Activated T-cell treated with anti-CD3 and anti-CD28 coated beads, Interleukin-2, amount 50 U/mL, for 48 hours (primary cell): ENCODE measurements around the gene CLEC18A.
"Not testable (repeated sequence)": the region's sequence is repeated elsewhere in the genome, so short reads cannot be mapped to it uniquely, and the experiment has no call there.

Experiments used
- DNase-seq, 2 experiments: peaks; one replicate each; pipeline ENCODE4 v3.0.0-alpha.2; 2020

The CLEC18A gene

GRCh38 chr16:69952572-69953355 is 1.6 kb downstream of the CLEC18A start:
- not testable (repeated sequence) for DNase-seq

- DNase-seq, result not testable (repeated sequence)
Observed at GRCh38 chr16:69954241-69954640, 3.1 kb downstream of the CLEC18A start.

- DNase-seq, result not testable (repeated sequence)
Observed at GRCh38 chr16:69963312-69963711, 12.2 kb downstream of the CLEC18A start.

GRCh38 chr16:69964960-69965660 is 14.0 kb downstream of the CLEC18A start:
- peak in 1 of 2 experiments; percentile 24 for DNase-seq

GRCh38 chr16:69965661-69966054 is 14.5 kb downstream of the CLEC18A start:
- DNase-seq, result not testable (repeated sequence)

GRCh38 chr16:69967688-69968087 is 16.6 kb downstream of the CLEC18A start:
- not testable (repeated sequence) for DNase-seq

GRCh38 chr16:69968125-69968524 is 17.0 kb downstream of the CLEC18A start:
- not testable (repeated sequence) for DNase-seq

GRCh38 chr16:69969657-69970056 is 18.5 kb downstream of the CLEC18A start:
- DNase-seq, result not testable (repeated sequence)

GRCh38 chr16:69972120-69972519 is 21.0 kb downstream of the CLEC18A start:
- not testable (repeated sequence) for DNase-seq

- not testable (repeated sequence) for DNase-seq
Observed at GRCh38 chr16:69972935-69973334, 21.8 kb downstream of the CLEC18A start.

- not testable (repeated sequence) for DNase-seq
Observed at GRCh38 chr16:69985196-69985595, 34.1 kb downstream of the CLEC18A start.

GRCh38 chr16:69997956-69998355 is 46.8 kb downstream of the CLEC18A start:
- not testable (repeated sequence) for DNase-seq

GRCh38 chr16:69999801-70000200 is 48.7 kb downstream of the CLEC18A start:
- DNase-seq, result not testable (repeated sequence)

GRCh38 chr16:70003511-70003910 is 52.4 kb downstream of the CLEC18A start:
- DNase-seq, result not testable (repeated sequence)

GRCh38 chr16:70008604-70009003 is 57.5 kb downstream of the CLEC18A start:
- DNase-seq, result not testable (repeated sequence)

GRCh38 chr16:70010615-70011014 is 59.5 kb downstream of the CLEC18A start:
- not testable (repeated sequence) for DNase-seq

- not testable (repeated sequence) for DNase-seq
Observed at GRCh38 chr16:70011120-70011519, 60.0 kb downstream of the CLEC18A start.

GRCh38 chr16:70012354-70012753 is 61.2 kb downstream of the CLEC18A start:
- DNase-seq, result not testable (repeated sequence)

- not testable (repeated sequence) for DNase-seq
Observed at GRCh38 chr16:70012951-70013350, 61.8 kb downstream of the CLEC18A start.
